Endothelial cell of umbilical vein (primary cell): ENCODE measurements around the gene TSPEAR. TPM values are rescaled to one million over a fixed set of nuclear protein-coding genes. Genes with fewer than 3 reads are reported as not detected.

Source experiments
- BruUV-seq: library from RNA; stranded (reverse); fragments of 400-500 nt; replicated peaks from 2 replicates; lab custom pipeline; 2021; lab: Mats Ljungman, UMichigan
- CTCF ChIA-PET: fragments of 300-600, 350-600 bp; sonication (Branson Sonifier 250); formaldehyde crosslinking; loops from one replicate; lab custom pipeline; 2021; ENCODE audit warnings: antibody characterized with exemption, inconsistent platforms; lab: Charles Lee
- POLR2A ChIA-PET: fragments of 300-600, 350-600 bp; sonication (Branson Sonifier 250); formaldehyde crosslinking; loops from one replicate; lab custom pipeline; 2021; ENCODE audit warnings: antibody characterized with exemption, inconsistent platforms; lab: Charles Lee
- DNase-seq: peaks from one replicate; pipeline ENCODE4 v3.0.0-alpha.2; 2011; ENCODE audit warnings: low read depth, low spot score
- FAIRE-seq: peaks from 2 replicates; lab custom pipeline; 2011; peaks lifted over from hg19 to GRCh38; lab: Jason Lieb, UNC
- H2AFZ ChIP-seq: 2 replicates; pipeline ENCODE4 v1.6.0; 2012; ENCODE audit warnings: low read depth, low read length, control low read depth, inconsistent platforms
- H3K27ac ChIP-seq: 2 replicates; pipeline ENCODE4 v1.5.1; 2011; ENCODE audit warnings: low read depth, mild to moderate bottlenecking, control low read depth, low read length, moderate library complexity; ENCODE audit not compliant: insufficient read depth
- H3K27me3 ChIP-seq, 2 experiments: 2 replicates each; pipeline versions ENCODE4 v1.6.0 to v1.6.1; 2011; ENCODE audit warnings: low read length in 2 of 2, mixed read lengths in 1 of 2; ENCODE audit not compliant: control insufficient read depth in 2 of 2, insufficient read depth in 2 of 2
- H3K36me3 ChIP-seq, 2 experiments: 2 replicates in 1 of 2; 3 replicates in 1 of 2; pipeline ENCODE4 v1.5.1; 2011; ENCODE audit warnings: low read length in 2 of 2, mild to moderate bottlenecking in 1 of 2, moderate library complexity in 1 of 2; ENCODE audit not compliant: control insufficient read depth in 2 of 2, insufficient read depth in 2 of 2; ENCODE audit errors: extremely low read depth in 1 of 2
- H3K4me1 ChIP-seq: 3 replicates; pipeline ENCODE4 v1.5.1; 2011; ENCODE audit warnings: mild to moderate bottlenecking, low read length; ENCODE audit not compliant: control insufficient read depth, insufficient read depth; ENCODE audit errors: extremely low read depth
- H3K4me2 ChIP-seq: 2 replicates; pipeline ENCODE4 v1.6.1; 2011; ENCODE audit warnings: low read length, control low read depth, mixed read lengths; ENCODE audit not compliant: insufficient read depth
- H3K4me3 ChIP-seq, 3 experiments: fragments of 200-600 bp in 1 of 3; sonication (generic), shearing (Covaris generic) in 1 of 3; replicated peaks in 1 of 3; 2 replicates each; pipeline ENCODE4 v1.5.1; 2011 to 2016; ENCODE audit warnings: control low read depth in 3 of 3, low read length in 3 of 3, mild to moderate bottlenecking in 2 of 3, inconsistent platforms in 1 of 3, low read depth in 1 of 3, moderate library complexity in 1 of 3; ENCODE audit not compliant: insufficient read depth in 1 of 3
- H3K79me2 ChIP-seq: 2 replicates; pipeline ENCODE4 v1.6.0; 2012; ENCODE audit warnings: low read length, inconsistent platforms; ENCODE audit not compliant: control insufficient read depth, insufficient read depth
- H3K9ac ChIP-seq: replicated peaks from 2 replicates; pipeline ENCODE3; 2011; ENCODE audit warnings: low read length, control low read depth; ENCODE audit not compliant: insufficient read depth; ENCODE audit errors: extremely low read depth
- H3K9me1 ChIP-seq: replicated peaks from 3 replicates; pipeline ENCODE4 v1.6.0; 2011; ENCODE audit warnings: mild to moderate bottlenecking, low read length; ENCODE audit not compliant: control insufficient read depth, insufficient read depth; ENCODE audit errors: extremely low read depth
- H3K9me3 ChIP-seq: replicated peaks from 2 replicates; pipeline ENCODE4 v1.5.1; 2012; ENCODE audit warnings: low read length, inconsistent platforms; ENCODE audit not compliant: control insufficient read depth, insufficient read depth
- H4K20me1 ChIP-seq: replicated peaks from 2 replicates; pipeline ENCODE3; 2011; ENCODE audit warnings: mild to moderate bottlenecking, low read length; ENCODE audit not compliant: control insufficient read depth, insufficient read depth; ENCODE audit errors: extremely low read depth
- CTCF ChIP-seq, 2 donors: IDR thresholded peaks; 1 replicate in 1 of 2; 2 replicates in 1 of 2; pipeline ENCODE4 v1.5.1; 2011; ENCODE audit warnings: low read length in 2 of 2, mild to moderate bottlenecking in 2 of 2, moderate library complexity in 2 of 2, control low read depth in 1 of 2, inconsistent platforms in 1 of 2, low read depth in 1 of 2; ENCODE audit not compliant: insufficient read depth in 1 of 2; ENCODE audit errors: extremely low read depth in 1 of 2
- EZH2 ChIP-seq: IDR thresholded peaks from 2 replicates; pipeline ENCODE4 v1.6.1; 2012; ENCODE audit warnings: borderline replicate concordance, low read depth, mild to moderate bottlenecking, moderate library complexity, low read length, inconsistent platforms; ENCODE audit not compliant: severe bottlenecking
- FOS ChIP-seq: IDR thresholded peaks from 2 replicates; pipeline ENCODE4 v1.6.1; 2011; ENCODE audit warnings: mild to moderate bottlenecking, low read length, moderate library complexity, borderline replicate concordance; ENCODE audit not compliant: insufficient read depth
- GATA2 ChIP-seq: IDR thresholded peaks from 2 replicates; pipeline ENCODE4 v1.7.0; 2011; ENCODE audit warnings: low read depth, mild to moderate bottlenecking, moderate library complexity, mixed read lengths, low read length; ENCODE audit not compliant: insufficient read length, insufficient read depth
- JUN ChIP-seq: IDR thresholded peaks from 2 replicates; pipeline ENCODE4 v1.6.1; 2011; ENCODE audit warnings: borderline replicate concordance, low read depth; ENCODE audit not compliant: insufficient read length, insufficient read depth
- MAX ChIP-seq: IDR thresholded peaks from 2 replicates; pipeline ENCODE4 v1.6.1; 2011; ENCODE audit not compliant: insufficient read depth, insufficient read length
- MYC ChIP-seq: IDR thresholded peaks from one replicate; pipeline ENCODE4 v1.6.1; 2011; ENCODE audit warnings: mild to moderate bottlenecking, low read depth, low read length
- POLR2A ChIP-seq: IDR thresholded peaks from 2 replicates; pipeline ENCODE4 v1.6.1; 2012; ENCODE audit warnings: low read depth, mild to moderate bottlenecking, control low read depth, low read length
- POLR2AphosphoS5 ChIP-seq: IDR thresholded peaks from 2 replicates; pipeline ENCODE4 v1.6.1; 2012; ENCODE audit warnings: low read depth, mild to moderate bottlenecking, control low read depth, low read length, moderate library complexity; ENCODE audit not compliant: insufficient read depth
- dilution Hi-C: fragments of 300-500 bp; cut with MboI; formaldehyde crosslinking; loops from one replicate; pipeline ENCODE4 v1.15.0; 2019; ENCODE audit warnings: low sequenced_read_pairs; ENCODE audit not compliant: extremely low pct_ligation_motif_present
- intact Hi-C: fragments of 100-400 bp; cut with micrococcal nuclease; formaldehyde crosslinking; loops from one replicate; pipeline ENCODE4 v1.10.0; 2022
- polyA plus RNA-seq, 4 experiments: library from polyadenylated mRNA; depleted of rRNA in 3 of 4; stranded (reverse) in 3 of 4; unstranded in 1 of 4; fragments of >200 nt; gene quantifications; 2 replicates each; pipeline versions ENCODE4 v1.2.1 to v1.2.3, GENCODE V29; 2011 to 2012; ENCODE audit warnings: missing spikeins in 1 of 4
- total RNA-seq: library from RNA; stranded (reverse); gene quantifications from 2 replicates; pipeline ENCODE4 v1.2.3, GENCODE V29; 2021

The TSPEAR gene
- total and polyA plus RNA-seq, 2 donors (not counting 3 experiments of a cell fraction or from before 2014, with no cell fraction given): 0.01 TPM; not detected in 1

GRCh38 chr21:44450999-44451398 is 260.4 kb downstream of the TSPEAR start:
- H4K20me1 ChIP-seq: no peaks in the 10 kb centered on the region

More at GRCh38 chr21:44450999-44451398, 260.4 kb downstream of the TSPEAR start:
- Histone ChIP-seq H3K27me3 (peaks cover 0 to 3% of the 10 kb centered on the region in 2 experiments), H3K9me1 (no peaks in the 10 kb centered on the region), H3K4me1 (no peaks in the 10 kb centered on the region), H3K27ac (no peak overlapping the region), H2AFZ (no peak overlapping the region), H3K9me3 (no peaks in the 10 kb centered on the region), H3K79me2 (no peaks in the 10 kb centered on the region), H3K4me2 (no peak overlapping the region), H3K9ac (no peak overlapping the region), H3K36me3 (no peaks in the 10 kb centered on the region), H3K4me3 (no peak overlapping the region)
- intact Hi-C loops (loop anchor here (10.0 kb wide), 1 partner anchor 106 kb away; no protein-coding TSS in a partner anchor), dilution Hi-C loops (no loop called here)
- DNase-seq (no peak), FAIRE-seq (no peak)
- POLR2A ChIA-PET: no interaction called here
- TF ChIP-seq POLR2AphosphoS5: no peak
- no peak for TF ChIP-seq FOS
- no peak for TF ChIP-seq MAX
- no peak for TF ChIP-seq MYC
- TF ChIP-seq GATA2: no peak
- no peak for TF ChIP-seq JUN
- TF ChIP-seq POLR2A: no peak
- no peak for TF ChIP-seq CTCF (IDR thresholded peaks at IDR 0.05; ENCODE audit: extremely low read depth in 1 of 2, insufficient read depth in 1 of 2, low read depth in 1 of 2, low read length in 2 of 2)
- no peak for TF ChIP-seq EZH2
- BruUV-seq: no TSS peak
- CTCF ChIA-PET: no interaction called here
